H1 (cell line): Measurements from ENCODE around the gene COX5B.
"Not testable (repeated sequence)": the region's sequence is repeated elsewhere in the genome, so short reads cannot be mapped to it uniquely, and the experiment has no call there.

Experiments
- KDM1A ChIP-seq: fragments of 200-600, 300-600 bp; sonication (generic); IDR thresholded peaks from 2 replicates; pipeline ENCODE4 v1.7.1; 2016; ENCODE audit warnings: mild to moderate bottlenecking, low read length, borderline replicate concordance
- RAD21 ChIP-seq, 2 experiments: IDR thresholded peaks in 1 of 2; conservative IDR thresholded peaks in 1 of 2; 2 replicates each; pipeline ENCODE4 v1.6.1; 2011; ENCODE audit warnings: low read depth in 2 of 2, low read length in 2 of 2, improper control_type of control experiment in 1 of 2, inconsistent platforms in 1 of 2, mild to moderate bottlenecking in 1 of 2, moderate library complexity in 1 of 2
- TF ChIP-seq, protein P1 (sequence below), 3 experiments: IDR thresholded peaks; 1 replicate in 2 of 3; 2 replicates in 1 of 3; pipeline versions ENCODE4 v1.5.1 to v1.6.1; 2011; ENCODE audit warnings: low read length in 3 of 3, mild to moderate bottlenecking in 3 of 3, inconsistent platforms in 2 of 3, low read depth in 1 of 3, moderate library complexity in 1 of 3; ENCODE audit not compliant: insufficient read depth in 1 of 3; ENCODE audit errors: control extremely low read depth in 1 of 3

DNA sequence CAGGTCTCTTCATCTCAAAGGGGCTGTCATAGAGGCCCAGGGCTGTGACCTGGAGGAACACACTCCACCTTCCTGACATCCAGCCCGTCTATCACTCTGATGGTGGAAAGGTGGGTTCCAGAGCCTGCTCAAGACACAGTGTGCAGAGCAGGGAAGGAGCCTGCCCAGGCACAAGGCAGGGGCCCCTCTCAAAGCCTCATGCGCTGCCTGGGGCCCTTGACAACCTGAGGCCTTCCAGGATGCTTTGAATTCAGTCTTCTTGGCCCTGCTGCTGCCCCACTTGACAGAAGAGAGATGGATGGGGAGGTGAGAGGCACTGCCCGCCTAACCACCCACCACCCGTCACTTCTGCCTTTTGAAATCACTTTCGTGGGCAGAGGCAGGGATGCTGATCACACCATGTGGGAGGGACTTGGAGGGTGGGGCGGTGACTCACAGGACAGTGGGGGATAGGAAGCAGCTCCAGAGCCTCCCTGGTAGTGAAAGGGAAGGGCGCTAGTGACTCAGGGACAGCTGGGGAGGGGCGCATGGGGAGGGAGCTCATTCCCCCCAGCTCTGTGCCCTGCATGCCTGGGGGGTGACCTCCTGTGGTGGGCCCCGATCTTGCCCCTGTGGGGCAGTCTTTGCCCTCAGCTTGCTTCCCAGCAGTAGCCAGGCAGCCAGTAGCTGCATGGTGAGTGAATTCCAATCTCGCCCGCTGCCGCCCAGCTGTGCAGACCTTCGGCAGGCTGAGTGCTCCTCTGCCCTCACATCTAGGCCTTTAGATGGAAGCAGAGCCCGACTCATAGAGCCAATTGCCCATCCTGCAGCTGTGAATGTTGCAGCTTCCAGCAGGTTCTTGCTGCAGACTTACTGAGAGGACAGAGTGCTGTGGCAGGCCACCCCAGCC, 26.7 kb upstream of the COX5B start:
- TF ChIP-seq, protein P1, sequence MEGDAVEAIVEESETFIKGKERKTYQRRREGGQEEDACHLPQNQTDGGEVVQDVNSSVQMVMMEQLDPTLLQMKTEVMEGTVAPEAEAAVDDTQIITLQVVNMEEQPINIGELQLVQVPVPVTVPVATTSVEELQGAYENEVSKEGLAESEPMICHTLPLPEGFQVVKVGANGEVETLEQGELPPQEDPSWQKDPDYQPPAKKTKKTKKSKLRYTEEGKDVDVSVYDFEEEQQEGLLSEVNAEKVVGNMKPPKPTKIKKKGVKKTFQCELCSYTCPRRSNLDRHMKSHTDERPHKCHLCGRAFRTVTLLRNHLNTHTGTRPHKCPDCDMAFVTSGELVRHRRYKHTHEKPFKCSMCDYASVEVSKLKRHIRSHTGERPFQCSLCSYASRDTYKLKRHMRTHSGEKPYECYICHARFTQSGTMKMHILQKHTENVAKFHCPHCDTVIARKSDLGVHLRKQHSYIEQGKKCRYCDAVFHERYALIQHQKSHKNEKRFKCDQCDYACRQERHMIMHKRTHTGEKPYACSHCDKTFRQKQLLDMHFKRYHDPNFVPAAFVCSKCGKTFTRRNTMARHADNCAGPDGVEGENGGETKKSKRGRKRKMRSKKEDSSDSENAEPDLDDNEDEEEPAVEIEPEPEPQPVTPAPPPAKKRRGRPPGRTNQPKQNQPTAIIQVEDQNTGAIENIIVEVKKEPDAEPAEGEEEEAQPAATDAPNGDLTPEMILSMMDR (IDR thresholded peaks at IDR 0.05; ENCODE audit: control extremely low read depth in 1 of 3, insufficient read depth in 1 of 3, low read depth in 1 of 3, low read length in 3 of 3), result not testable (repeated sequence)
- not testable (repeated sequence) for TF ChIP-seq RAD21 (IDR thresholded peaks at IDR 0.05 in 1 of 2, conservative IDR thresholded peaks at IDR 0.05 in 1 of 2; ENCODE audit: low read depth in 2 of 2, low read length in 2 of 2); KDM1A
